ENCODE measurements around the gene FLVCR2.
"Not testable (repeated sequence)": the region's sequence is repeated elsewhere in the genome, so short reads cannot be mapped to it uniquely, and the experiment has no call there.

FLVCR2 gene

GRCh38 chr14:75689012-75689411, 110.6 kb downstream of the FLVCR2 start:
- no peak for TF ChIP-seq CTCF (IDR thresholded peaks at IDR 0.05; ENCODE audit: insufficient read depth, low read depth, low read length, missing control alignments)
- no peak overlapping the region for H3K4me3 ChIP-seq (ENCODE audit: low read depth, low read length)
- DNase-seq (ENCODE audit: low read depth), result no peak

- no peak for TF ChIP-seq CTCF (IDR thresholded peaks at IDR 0.05; ENCODE audit: insufficient read depth, low read depth, low read length, missing control alignments)
- DNase-seq (ENCODE audit: low read depth), result no peak
- H3K4me3 ChIP-seq (ENCODE audit: low read depth, low read length), result no peak overlapping the region
Measured at GRCh38 chr14:75690010-75690409, 111.6 kb downstream of the FLVCR2 start.

- DNase-seq (ENCODE audit: low read depth), result not testable (repeated sequence)
Measured at GRCh38 chr14:75695025-75695424, 116.6 kb downstream of the FLVCR2 start.

GRCh38 chr14:75697386-75697785, 119.0 kb downstream of the FLVCR2 start:
- no peak for DNase-seq (ENCODE audit: low read depth)
- no peak for TF ChIP-seq CTCF (IDR thresholded peaks at IDR 0.05; ENCODE audit: insufficient read depth, low read depth, low read length, missing control alignments)
- no peak overlapping the region for H3K4me3 ChIP-seq (ENCODE audit: low read depth, low read length)

More at GRCh38 chr14:75695025-75695424, 116.6 kb downstream of the FLVCR2 start:
- H3K4me3 ChIP-seq (ENCODE audit: low read depth, low read length), result not testable (repeated sequence)

Data from GM12865 (cell line).